Body of pancreas (tissue), 4 donors: ENCODE measurements around the gene ITGA2. TPM values are rescaled to one million over a fixed set of nuclear protein-coding genes. Genes with fewer than 3 reads are reported as not detected.

Experiments
- ATAC-seq: fragments of 150-250 bp; one replicate; pipeline ENCODE4 v1.9.1; 2016
- DNase-seq, 4 donors: peaks; one replicate each; pipeline ENCODE4 v3.0.0-alpha.2; 2019
- H3K27ac ChIP-seq, 4 donors: fragments of 200-600 bp; sonication (generic); 1 replicate in 3 of 4; 2 replicates in 1 of 4; pipeline versions ENCODE4 v1.5.1 to v1.6.1; 2016 to 2019; ENCODE audit warnings: mild to moderate bottlenecking in 1 of 4, mixed read lengths in 1 of 4, moderate library complexity in 1 of 4
- H3K27me3 ChIP-seq, 2 donors: fragments of 200-600 bp; sonication (generic); one replicate each; pipeline ENCODE4 v1.6.0; 2016; ENCODE audit warnings: mild to moderate bottlenecking in 1 of 2
- H3K36me3 ChIP-seq, 2 donors: fragments of 200-600 bp; sonication (generic); replicated peaks in 1 of 2; 2 replicates each; pipeline ENCODE4 v1.5.1; 2016; ENCODE audit warnings: low read depth in 2 of 2; ENCODE audit not compliant: insufficient read depth in 1 of 2
- H3K4me1 ChIP-seq: fragments of 200-600 bp; sonication (generic); one replicate; pipeline ENCODE4 v1.6.0; 2016
- H3K4me3 ChIP-seq, 2 donors: fragments of 200-600 bp; sonication (generic); 1 replicate in 1 of 2; 2 replicates in 1 of 2; pipeline ENCODE4 v1.5.1; 2016 to 2019
- H3K9me3 ChIP-seq, 3 donors: fragments of 200-600 bp; sonication (generic); 1 replicate in 2 of 3; 2 replicates in 1 of 3; pipeline ENCODE4 v1.5.1; 2016
- CTCF ChIP-seq, 7 experiments: fragments of 450-650 bp in 4 of 7; fragments of 200-600 bp in 3 of 7; sonication (generic) in 3 of 7; IDR thresholded peaks; one replicate each; pipeline ENCODE4 v1.5.1; 2016 to 2019; ENCODE audit warnings: antibody characterized with exemption in 7 of 7
- POLR2A ChIP-seq, 3 donors: fragments of 450-650 bp; IDR thresholded peaks; one replicate each; pipeline ENCODE4 v1.6.1; 2016; ENCODE audit warnings: antibody characterized with exemption in 3 of 3, mild to moderate bottlenecking in 2 of 3
- WGBS, 2 donors: methylation state at CpG; one replicate each; pipeline ENCODE4 v1.1.5; 2017; 5-methylcytosine and 5-hydroxymethylcytosine counted together
- intact Hi-C: fragments of 100-400 bp; cut with DNase I; formaldehyde crosslinking; loops from one replicate; pipeline ENCODE4 v1.15.1; 2023
- total RNA-seq, 2 donors: library from RNA; depleted of rRNA; stranded (reverse); fragments of >200 nt; gene quantifications; one replicate each; pipeline ENCODE4 v1.1.0, GENCODE V29; 2016

ITGA2 gene
- total RNA-seq, 2 donors from 2014 or later: 4.0 to 4.4 TPM

- Histone ChIP-seq H3K27ac (no peak overlapping the region), H3K36me3 (no peaks in the 10 kb centered on the region), H3K9me3 (no peaks in the 10 kb centered on the region), H3K4me3 (no peak overlapping the region), H3K27me3 (no peaks in the 10 kb centered on the region), H3K4me1 (peaks cover 14% of the 10 kb centered on the region)
- DNase-seq: no peak
- TF ChIP-seq POLR2A (IDR thresholded peaks at IDR 0.05) (no peak), CTCF (IDR thresholded peaks at IDR 0.05) (no peak)
- 79% methylated on average over 9 of the region's 9 CpGs for WGBS, 2 donors
- intact Hi-C loops: no loop called here
- no peak for ATAC-seq
Observed at GRCh38 chr5:53113947-53114346, 124.8 kb downstream of the ITGA2 start.

GRCh38 chr5:53114988-53115387 is 125.8 kb downstream of the ITGA2 start:
- no peaks in the 10 kb centered on the region for H3K36me3 ChIP-seq
- TF ChIP-seq CTCF (IDR thresholded peaks at IDR 0.05) (no peak), POLR2A (IDR thresholded peaks at IDR 0.05) (no peak)
- H3K9me3 ChIP-seq: no peaks in the 10 kb centered on the region
- no peak overlapping the region for H3K4me3 ChIP-seq
- H3K27ac ChIP-seq: no peak overlapping the region
- H3K27me3 ChIP-seq: no peaks in the 10 kb centered on the region
- ATAC-seq: no peak
- H3K4me1 ChIP-seq: peaks cover 12% of the 10 kb centered on the region
- no peak for DNase-seq
- intact Hi-C loops: no loop called here

- intact Hi-C loops: no loop called here
- Histone ChIP-seq H3K4me3 (no peak overlapping the region), H3K27me3 (no peaks in the 10 kb centered on the region), H3K36me3 (no peaks in the 10 kb centered on the region), H3K4me1 (no peaks in the 10 kb centered on the region), H3K27ac (no peak overlapping the region), H3K9me3 (no peaks in the 10 kb centered on the region)
- 38 to 55% methylated on average over 1 of the region's 1 CpG for WGBS, 2 donors
- ATAC-seq (no peak), DNase-seq (no peak)
- TF ChIP-seq CTCF (IDR thresholded peaks at IDR 0.05) (no peak), POLR2A (IDR thresholded peaks at IDR 0.05) (no peak)
Observed at GRCh38 chr5:53116597-53116996, 127.4 kb downstream of the ITGA2 start.

GRCh38 chr5:53118879-53119278 is 129.7 kb downstream of the ITGA2 start:
- Histone ChIP-seq H3K27me3 (no peaks in the 10 kb centered on the region), H3K9me3 (no peaks in the 10 kb centered on the region), H3K4me1 (no peaks in the 10 kb centered on the region), H3K36me3 (no peaks in the 10 kb centered on the region), H3K4me3 (no peak overlapping the region), H3K27ac (no peak overlapping the region)
- TF ChIP-seq POLR2A (IDR thresholded peaks at IDR 0.05) (no peak), CTCF (IDR thresholded peaks at IDR 0.05) (no peak)
- DNase-seq (no peak), ATAC-seq (no peak)
- intact Hi-C loops: no loop called here
- 66 to 71% methylated on average over 5 of the region's 5 CpGs for WGBS, 2 donors

- ATAC-seq: no peak
- no peaks in the 10 kb centered on the region for H3K9me3 ChIP-seq
- H3K36me3 ChIP-seq: no peaks in the 10 kb centered on the region
- H3K4me1 ChIP-seq: no peaks in the 10 kb centered on the region
- TF ChIP-seq POLR2A (IDR thresholded peaks at IDR 0.05): no peak
- TF ChIP-seq CTCF (IDR thresholded peaks at IDR 0.05): no peak
- intact Hi-C loops: no loop called here
- no peak overlapping the region for H3K4me3 ChIP-seq
- H3K27me3 ChIP-seq: no peaks in the 10 kb centered on the region
- DNase-seq: no peak
- WGBS, 2 donors: 81 to 100% methylated on average over 1 of the region's 1 CpG
- H3K27ac ChIP-seq: no peak overlapping the region
Observed at GRCh38 chr5:53120165-53120564, 131.0 kb downstream of the ITGA2 start.
